Colonic mucosa (tissue), 4 donors: ENCODE results near the gene PFKFB2. TPM values are rescaled to one million over a fixed set of nuclear protein-coding genes. Genes with fewer than 3 reads are reported as not detected.
A peak's percentile ranks its signal among the peaks of the same experiment; 100 is the strongest.

Source experiments
- DNase-seq: peaks from one replicate; pipeline ENCODE4 v3.0.0-alpha.2; 2020
- H3K27ac ChIP-seq: fragments of 200-600 bp; one replicate; pipeline ENCODE4 v1.8.0; 2021
- H3K27me3 ChIP-seq: fragments of 200-600 bp; one replicate; pipeline ENCODE4 v1.8.0; 2021
- H3K36me3 ChIP-seq: fragments of 200-600 bp; one replicate; pipeline ENCODE4 v1.8.0; 2021
- H3K4me1 ChIP-seq: fragments of 200-600 bp; one replicate; pipeline ENCODE4 v1.8.0; 2021; ENCODE audit warnings: mild to moderate bottlenecking
- H3K4me3 ChIP-seq: fragments of 200-600 bp; one replicate; pipeline ENCODE4 v1.8.0; 2021
- H3K9ac ChIP-seq, 2 donors: one replicate each; pipeline ENCODE4 v1.7.0; 2013; ENCODE audit warnings: control low read depth in 2 of 2, low read depth in 2 of 2, low read length in 2 of 2
- H3K9me3 ChIP-seq: fragments of 200-600 bp; one replicate; pipeline ENCODE4 v1.8.0; 2021
- intact Hi-C: fragments of 100-400 bp; cut with DNase I; formaldehyde crosslinking; loops from one replicate; pipeline ENCODE4 v1.14.1; 2022
- total RNA-seq, 2 donors: library from RNA; stranded (reverse); fragmentation: NEBNext Ultra II Directional in 1 of 2; extraction: Animal tissue kit (Norgen Biotek cat#: 25700) in 1 of 2; gene quantifications; one replicate each; pipeline ENCODE4 v1.2.1, GENCODE V29; 2021
- TF ChIP-seq, protein P1 (sequence below): fragments of 200-600 bp; IDR thresholded peaks from one replicate; pipeline ENCODE4 v1.8.0; 2022; ENCODE audit warnings: antibody characterized with exemption, mild to moderate bottlenecking
- donor health status: healthy.
- donor health status: DM: no; HTN: no; CAD: no.
- donor health status: DM: no; HTN: no; CAD: no.

The PFKFB2 gene
- total RNA-seq, 2 donors from 2014 or later: 52.1 to 88.5 TPM

DNA sequence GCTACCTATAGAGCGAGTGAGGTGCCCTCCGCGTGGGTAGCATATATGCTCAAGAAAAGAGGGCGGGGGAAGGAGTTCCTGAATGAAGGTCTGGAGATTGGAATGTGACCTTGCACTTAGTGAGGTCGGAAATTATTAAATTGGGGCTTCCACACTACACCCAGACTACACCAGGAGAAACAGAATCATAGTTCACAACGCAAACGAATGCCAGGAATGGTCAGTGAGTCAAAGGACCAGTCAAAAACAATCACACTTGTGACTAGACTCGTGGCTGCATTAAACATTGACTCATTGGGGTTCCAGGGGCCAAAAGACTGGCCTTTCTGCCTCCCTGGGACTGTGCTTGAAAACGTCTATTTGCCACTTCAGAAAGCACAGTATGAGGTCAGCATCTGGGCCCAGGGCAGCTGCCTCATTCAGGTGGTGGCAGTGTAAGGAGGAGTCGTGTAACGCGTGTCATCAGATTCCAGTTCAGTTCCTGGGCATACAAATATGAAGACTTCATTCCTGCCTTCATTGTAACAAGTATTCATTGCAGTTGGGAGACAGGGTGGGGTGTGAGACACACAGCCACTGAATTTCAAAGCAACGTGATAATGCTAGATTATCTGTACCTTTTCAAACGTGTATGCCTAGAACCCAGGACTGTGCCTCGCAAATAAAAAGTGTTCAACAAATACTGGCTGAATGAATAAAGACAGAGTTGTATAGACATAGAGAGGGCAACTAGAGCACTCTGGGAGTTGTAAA is 1.7 kb upstream of the PFKFB2 start, which contains the start of gene YOD1:
Gene YOD1, minus strand, starts transcription at position 18 of the 753 bp plus-strand sequence. CDS start 178 bp downstream, outside the sequence.
- Histone ChIP-seq H3K27me3 (no peaks in the 10 kb centered on the region), H3K4me1 (peaks cover 23% of the 10 kb centered on the region), H3K27ac (peak within 1 kb of the TSS; percentile 91), H3K9ac (peak within 1 kb of the TSS; percentile 92 to 99), H3K4me3 (peak within 1 kb of the TSS; percentile 94), H3K36me3 (peaks cover 7% of the 10 kb centered on the region), H3K9me3 (no peaks in the 10 kb centered on the region)
- intact Hi-C loops: no loop called here
- TF ChIP-seq, protein P1, sequence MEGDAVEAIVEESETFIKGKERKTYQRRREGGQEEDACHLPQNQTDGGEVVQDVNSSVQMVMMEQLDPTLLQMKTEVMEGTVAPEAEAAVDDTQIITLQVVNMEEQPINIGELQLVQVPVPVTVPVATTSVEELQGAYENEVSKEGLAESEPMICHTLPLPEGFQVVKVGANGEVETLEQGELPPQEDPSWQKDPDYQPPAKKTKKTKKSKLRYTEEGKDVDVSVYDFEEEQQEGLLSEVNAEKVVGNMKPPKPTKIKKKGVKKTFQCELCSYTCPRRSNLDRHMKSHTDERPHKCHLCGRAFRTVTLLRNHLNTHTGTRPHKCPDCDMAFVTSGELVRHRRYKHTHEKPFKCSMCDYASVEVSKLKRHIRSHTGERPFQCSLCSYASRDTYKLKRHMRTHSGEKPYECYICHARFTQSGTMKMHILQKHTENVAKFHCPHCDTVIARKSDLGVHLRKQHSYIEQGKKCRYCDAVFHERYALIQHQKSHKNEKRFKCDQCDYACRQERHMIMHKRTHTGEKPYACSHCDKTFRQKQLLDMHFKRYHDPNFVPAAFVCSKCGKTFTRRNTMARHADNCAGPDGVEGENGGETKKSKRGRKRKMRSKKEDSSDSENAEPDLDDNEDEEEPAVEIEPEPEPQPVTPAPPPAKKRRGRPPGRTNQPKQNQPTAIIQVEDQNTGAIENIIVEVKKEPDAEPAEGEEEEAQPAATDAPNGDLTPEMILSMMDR: no peak
- DNase-seq: no peak

DNA sequence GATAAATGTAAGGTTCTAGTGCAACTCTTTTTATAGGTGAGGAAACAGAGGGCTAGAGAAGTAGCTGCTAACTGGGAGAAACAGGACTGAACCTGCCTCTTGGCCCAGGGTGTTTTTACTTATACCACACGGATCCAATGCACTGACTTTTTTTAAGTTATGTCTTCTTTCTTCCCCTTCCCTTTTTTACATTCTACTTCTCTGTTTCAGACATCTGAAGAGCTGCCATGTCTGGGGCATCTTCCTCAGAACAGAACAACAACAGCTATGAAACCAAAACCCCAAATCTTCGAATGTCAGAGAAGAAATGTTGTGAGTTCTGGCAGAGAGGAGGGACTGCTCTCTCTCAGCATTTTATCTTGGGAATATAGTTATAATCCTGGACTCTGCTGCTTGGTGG is 1.4 kb downstream of the PFKFB2 start:
- Histone ChIP-seq H3K27ac (peak overlapping the region; percentile 91), H3K9me3 (no peaks in the 10 kb centered on the region), H3K4me3 (no peak overlapping the region), H3K9ac (peak overlapping the region in 1 of 2 donors; percentile 99), H3K4me1 (peaks cover 12% of the 10 kb centered on the region), H3K36me3 (no peaks in the 10 kb centered on the region), H3K27me3 (no peaks in the 10 kb centered on the region)
- TF ChIP-seq, protein P1: no peak
- intact Hi-C loops: no loop called here
- no peak for DNase-seq

DNA sequence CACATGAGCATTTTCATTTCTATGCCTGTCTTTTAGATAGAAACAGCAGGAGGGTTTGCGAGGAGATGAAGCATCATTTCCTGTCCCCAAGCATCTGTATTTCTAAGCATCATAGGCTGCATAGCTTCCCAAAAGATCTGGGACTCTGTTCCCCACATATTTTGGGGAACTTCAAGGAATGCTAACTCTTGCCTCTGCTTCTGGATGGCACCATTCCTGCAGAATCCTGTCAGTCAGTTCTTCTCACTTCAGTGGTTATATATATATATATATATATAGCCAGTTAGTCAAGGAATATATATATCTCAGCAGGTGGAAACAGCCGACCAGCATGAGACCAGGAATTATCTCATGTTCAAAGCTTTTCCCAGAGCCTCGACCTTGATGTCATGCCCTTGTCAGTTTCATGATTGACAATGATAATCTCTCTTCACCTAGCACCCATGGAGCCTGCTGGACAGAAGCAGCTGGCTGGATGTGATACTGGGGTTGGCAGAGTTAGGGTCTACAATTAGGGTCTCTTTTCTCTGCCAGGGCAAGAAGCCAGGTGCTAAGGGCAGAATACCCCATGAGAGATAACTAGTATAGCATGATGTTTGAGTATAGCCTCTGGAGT is 2.4 kb downstream of the PFKFB2 start:
- Histone ChIP-seq H3K4me3 (no peak overlapping the region), H3K27me3 (no peaks in the 10 kb centered on the region), H3K9me3 (no peaks in the 10 kb centered on the region), H3K9ac (peak overlapping the region in 1 of 2 donors; percentile 99), H3K36me3 (no peaks in the 10 kb centered on the region), H3K4me1 (peaks cover 12% of the 10 kb centered on the region), H3K27ac (peak overlapping the region; percentile 91)
- no peak for DNase-seq
- TF ChIP-seq, protein P1: no peak
- intact Hi-C loops: no loop called here

DNA sequence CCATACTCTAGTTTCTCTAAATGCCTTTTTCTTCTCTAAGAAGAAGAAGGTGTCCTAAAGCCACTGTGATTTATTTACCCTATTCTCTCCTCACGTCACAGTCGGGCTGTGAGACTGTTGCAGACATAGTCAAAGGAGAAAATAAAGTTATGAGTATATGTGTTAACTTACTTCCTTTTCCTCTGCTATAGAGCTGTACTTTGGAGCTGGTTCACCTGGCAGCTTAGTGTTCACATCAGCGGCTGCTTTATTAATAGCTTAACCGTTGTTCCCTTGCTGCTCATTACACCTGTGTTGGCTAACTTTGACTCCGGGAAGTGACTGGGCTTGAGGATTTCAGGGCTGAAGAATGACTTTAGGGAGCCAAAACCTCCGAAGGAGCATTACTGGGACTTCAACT is 3.6 kb downstream of the PFKFB2 start:
- Histone ChIP-seq H3K4me1 (peaks cover 12% of the 10 kb centered on the region), H3K9me3 (no peaks in the 10 kb centered on the region), H3K27me3 (no peaks in the 10 kb centered on the region), H3K27ac (peak overlapping the region; percentile 91), H3K4me3 (no peak overlapping the region), H3K36me3 (no peaks in the 10 kb centered on the region), H3K9ac (peak overlapping the region in 1 of 2 donors; percentile 99)
- peak; percentile 63 for DNase-seq
- intact Hi-C loops: no loop called here
- TF ChIP-seq, protein P1: no peak

DNA sequence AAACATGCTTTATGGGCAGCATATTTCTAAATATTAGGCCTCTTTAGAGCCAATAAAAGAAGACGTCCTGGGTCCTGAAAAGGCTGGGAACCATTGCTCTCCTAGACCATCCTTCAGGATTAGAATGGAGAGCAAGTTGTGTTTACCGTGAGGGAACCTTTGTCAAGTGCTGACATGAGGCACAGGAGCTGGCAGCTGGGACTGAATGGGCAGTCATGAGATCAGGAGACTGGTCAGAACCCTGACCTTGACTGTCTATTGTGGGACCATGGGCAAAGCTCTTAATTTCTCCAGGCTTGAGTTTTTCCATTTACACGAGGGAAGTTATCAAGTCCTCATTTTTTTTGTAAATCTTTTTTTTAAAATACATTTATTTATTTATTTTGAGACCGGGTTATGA is 5.2 kb downstream of the PFKFB2 start:
- TF ChIP-seq, protein P1: no peak
- intact Hi-C loops: no loop called here
- H3K4me3 ChIP-seq: no peak overlapping the region
- DNase-seq: no peak
- no peak overlapping the region for H3K27ac ChIP-seq
- no peak overlapping the region for H3K9ac ChIP-seq
- H3K9me3 ChIP-seq: no peaks in the 10 kb centered on the region
- H3K36me3 ChIP-seq: no peaks in the 10 kb centered on the region
- H3K27me3 ChIP-seq: no peaks in the 10 kb centered on the region
- H3K4me1 ChIP-seq: peaks cover 7% of the 10 kb centered on the region
